Measurements from ENCODE around the gene CHST1.

CHST1 gene

DNA sequence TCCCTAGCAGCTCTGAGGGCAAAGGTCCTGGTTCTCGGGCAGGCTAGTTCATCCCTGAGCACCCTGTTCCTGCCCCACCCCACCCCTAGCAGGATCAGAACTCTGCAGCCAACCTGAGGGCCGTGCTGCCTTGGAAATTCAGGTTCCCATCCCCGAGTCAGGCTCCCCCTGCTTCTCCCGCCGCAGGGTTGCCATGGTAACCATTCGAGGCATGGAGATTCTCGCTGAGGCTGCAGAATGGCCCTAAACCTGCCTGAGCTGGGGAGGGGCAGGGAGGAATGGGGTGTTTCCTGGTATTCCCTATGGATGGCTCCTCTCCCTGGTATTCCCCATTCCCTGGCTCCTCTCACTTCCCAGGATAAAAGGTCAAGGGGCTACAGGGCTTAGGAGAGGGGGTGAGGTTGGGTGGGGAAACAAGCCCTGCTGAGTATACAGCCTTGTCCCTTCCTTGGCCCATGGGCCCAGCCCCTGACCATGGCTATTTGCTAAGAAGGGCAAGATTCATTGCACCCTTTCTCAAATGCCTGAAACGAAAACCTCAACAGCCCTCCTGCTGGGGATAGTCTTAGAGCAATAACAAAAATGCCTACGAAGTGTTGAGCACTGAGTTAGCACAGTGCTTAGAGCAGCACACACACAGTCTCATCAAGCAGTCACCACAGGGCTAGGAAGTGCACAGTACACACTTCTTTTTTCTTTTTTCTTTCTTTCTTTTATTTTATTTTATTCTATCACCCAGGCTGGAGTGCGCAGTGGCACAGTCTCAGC, 58.7 kb downstream of the CHST1 start:
- no peak for DNase-seq (ENCODE audit: low read depth in 2 of 2)

DNA sequence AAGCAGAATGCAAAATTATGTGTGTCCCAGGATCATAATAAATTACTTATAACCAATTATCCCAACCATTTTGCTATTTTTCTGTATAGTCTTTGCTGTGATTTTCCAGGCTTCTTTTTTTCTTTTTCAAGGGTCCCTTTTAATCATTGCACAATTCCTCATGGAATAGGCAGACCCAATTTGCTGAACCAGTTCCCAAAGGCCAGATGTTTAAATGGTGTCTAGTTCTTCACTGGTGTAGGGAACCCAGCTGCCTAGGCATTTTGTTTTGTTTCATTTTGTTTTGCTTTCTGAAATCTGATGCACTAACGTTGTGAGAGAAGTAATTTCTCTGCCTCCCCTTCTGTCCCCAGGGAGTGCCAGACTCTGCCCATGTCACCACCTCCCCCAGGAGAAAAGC, 60.4 kb downstream of the CHST1 start:
- DNase-seq (ENCODE audit: low read depth in 2 of 2), result no peak

DNA sequence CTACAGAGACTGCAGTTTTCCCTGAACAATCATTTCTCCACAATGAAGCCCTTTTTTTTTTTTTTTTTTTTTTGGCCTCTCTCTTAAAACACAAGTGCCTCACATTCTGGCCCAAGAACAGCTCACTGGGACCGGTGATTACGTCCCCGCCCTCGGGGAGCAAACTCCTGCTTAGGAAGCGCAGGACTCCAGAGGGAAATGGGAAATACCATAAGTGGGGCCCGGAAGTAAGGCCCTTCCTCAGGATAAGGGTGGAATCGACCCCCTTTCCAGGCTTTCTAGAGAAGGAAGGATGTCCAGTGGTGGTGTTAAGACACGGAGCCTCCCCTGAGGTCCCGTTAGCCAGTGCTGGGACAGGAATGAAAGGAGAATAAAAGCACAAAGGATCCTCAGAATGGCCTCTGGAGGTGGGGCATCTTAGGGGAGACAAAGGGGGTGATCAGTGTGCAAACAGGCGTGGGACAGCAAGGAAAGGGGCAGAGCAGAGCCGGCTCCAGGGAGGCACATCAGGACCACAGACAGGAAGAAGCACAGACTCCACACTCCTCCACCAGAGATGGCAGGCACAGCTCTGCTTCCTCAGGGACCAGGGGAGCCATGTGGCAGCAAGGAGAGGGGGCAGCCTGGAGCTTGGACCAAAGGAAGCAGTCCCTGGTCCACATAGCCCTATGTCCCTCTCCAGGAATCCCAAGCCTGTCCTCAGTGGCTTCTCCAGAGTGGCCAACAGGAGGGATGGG, 61.3 kb downstream of the CHST1 start:
- no peak for DNase-seq (ENCODE audit: low read depth in 2 of 2)

DNA sequence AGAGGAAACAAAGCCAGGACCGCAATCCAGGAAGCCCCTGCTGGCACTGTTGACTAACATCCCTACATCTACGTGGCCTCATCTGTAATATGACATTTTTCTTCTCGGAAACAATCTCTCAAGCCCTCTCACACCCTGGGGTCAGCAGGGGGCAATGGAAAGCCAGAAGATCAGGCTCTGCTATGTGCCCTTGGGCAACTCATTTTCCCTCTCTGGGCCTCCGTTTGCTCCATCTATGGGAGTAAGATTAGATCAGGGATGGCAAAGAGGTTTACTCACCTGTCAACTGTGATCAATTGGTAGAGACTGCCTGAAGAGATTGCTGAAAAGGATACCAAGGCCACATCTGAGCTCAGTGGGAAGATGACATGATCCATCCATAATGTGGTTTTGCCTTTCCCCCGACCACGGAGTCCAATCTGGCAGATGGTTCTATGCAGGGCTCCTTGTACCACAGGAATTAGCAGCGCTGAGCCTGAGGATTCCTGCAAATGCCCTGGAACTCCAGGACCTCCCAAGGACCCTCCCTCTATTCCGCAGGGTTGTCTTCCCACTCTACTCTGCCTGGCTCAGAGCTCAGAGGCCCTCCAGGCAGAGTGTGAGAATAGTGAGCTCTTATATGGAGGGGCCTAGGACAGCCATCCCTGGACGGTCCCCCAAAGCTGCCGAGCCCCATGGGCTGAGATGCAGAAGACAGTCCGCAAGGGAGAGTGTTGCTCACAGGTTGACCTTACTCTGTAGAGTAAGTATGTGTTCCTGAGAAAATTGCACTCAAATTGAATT, 66.1 kb downstream of the CHST1 start:
- no peak for DNase-seq (ENCODE audit: low read depth in 2 of 2)
